PC-9 (cell line): ENCODE data around the gene EOGT. TPM values are rescaled to one million over a fixed set of nuclear protein-coding genes. Genes with fewer than 3 reads are reported as not detected.

ENCODE experiments used
- BruUV-seq: library from RNA; stranded (reverse); fragments of 400-500 nt; replicated peaks from 2 replicates; lab custom pipeline; 2021; lab: Mats Ljungman, UMichigan
- CTCF ChIA-PET: fragments of 300-600 bp; sonication (Branson Sonifier 250); formaldehyde crosslinking; loops from one replicate; lab custom pipeline; 2022; ENCODE audit warnings: antibody characterized with exemption; lab: Charles Lee
- POLR2A ChIA-PET: fragments of 300-600 bp; sonication (Branson Sonifier 250); formaldehyde crosslinking; loops from one replicate; lab custom pipeline; 2022; ENCODE audit warnings: antibody characterized with exemption; ENCODE audit not compliant: unreplicated experiment; lab: Charles Lee
- DNase-seq, 2 experiments: peaks; one replicate each; pipeline versions ENCODE4 v3.0.0 to v3.0.0-alpha.2; 2015 to 2022; ENCODE audit warnings: mixed read lengths in 1 of 2
- H2AFZ ChIP-seq: fragments of 200-600 bp; sonication (generic); 2 replicates; pipeline ENCODE4 v1.8.1; 2017; ENCODE audit warnings: antibody characterized with exemption
- H3F3A ChIP-seq: fragments of 200-600 bp; sonication (generic); 2 replicates; pipeline ENCODE4 v1.8.1; 2017; ENCODE audit warnings: antibody characterized with exemption, mild to moderate bottlenecking, low read depth; ENCODE audit not compliant: insufficient read depth
- H3K27ac ChIP-seq: fragments of 200-600 bp; sonication (generic); 2 replicates; pipeline ENCODE4 v1.6.1; 2016; ENCODE audit warnings: mixed run types
- H3K27me3 ChIP-seq: fragments of 200-600 bp; sonication (generic); 2 replicates; pipeline ENCODE4 v1.6.1; 2016; ENCODE audit warnings: low read depth, mixed run types; ENCODE audit not compliant: insufficient read depth
- H3K36me3 ChIP-seq: fragments of 200-600 bp; sonication (generic); 2 replicates; pipeline ENCODE4 v1.6.1; 2016; ENCODE audit warnings: low read depth, mixed run types
- H3K4me1 ChIP-seq: fragments of 200-600 bp; sonication (generic); replicated peaks from 2 replicates; pipeline ENCODE4 v1.6.1; 2016; ENCODE audit warnings: mixed run types; ENCODE audit not compliant: insufficient read depth
- H3K4me2 ChIP-seq: fragments of 200-600 bp; sonication (generic); 2 replicates; pipeline ENCODE4 v1.6.1; 2017; ENCODE audit warnings: mixed run types
- H3K4me3 ChIP-seq: fragments of 200-600 bp; sonication (generic); 2 replicates; pipeline ENCODE4 v1.6.1; 2016; ENCODE audit warnings: mixed run types
- H3K79me2 ChIP-seq: fragments of 200-600 bp; sonication (generic); 2 replicates; pipeline ENCODE4 v1.6.1; 2017; ENCODE audit warnings: low read depth, mixed run types
- H3K9me2 ChIP-seq: fragments of 200-600 bp; sonication (generic); 2 replicates; pipeline ENCODE4 v1.8.1; 2017; ENCODE audit warnings: mild to moderate bottlenecking; ENCODE audit not compliant: insufficient read depth
- H3K9me3 ChIP-seq: fragments of 200-600 bp; sonication (generic); 2 replicates; pipeline ENCODE4 v1.8.1; 2016; ENCODE audit warnings: low read depth; ENCODE audit not compliant: insufficient read depth
- H4K20me1 ChIP-seq: fragments of 200-600 bp; sonication (generic); 2 replicates; pipeline ENCODE4 v1.8.1; 2017; ENCODE audit not compliant: insufficient read depth
- CTCF ChIP-seq: fragments of 200-600 bp; sonication (generic); conservative IDR thresholded peaks from 2 replicates; pipeline ENCODE4 v1.6.1; 2017; ENCODE audit warnings: mixed run types, antibody characterized with exemption, mild to moderate bottlenecking, moderate library complexity
- EZH2 ChIP-seq: fragments of 200-600 bp; sonication (generic); IDR thresholded peaks from 2 replicates; pipeline ENCODE4 v1.8.0; 2017; ENCODE audit warnings: antibody characterized with exemption, low read depth
- intact Hi-C: fragments of 100-400 bp; cut with micrococcal nuclease; formaldehyde crosslinking; loops from one replicate; pipeline ENCODE4 v1.10.0; 2022; ENCODE audit not compliant: unreplicated experiment
- total RNA-seq: library from RNA; stranded (reverse); gene quantifications from 2 replicates; pipeline ENCODE4 v1.2.3, GENCODE V29; 2021

Gene EOGT
- total RNA-seq, 1 experiment from 2014 or later: 11.0 TPM

DNA sequence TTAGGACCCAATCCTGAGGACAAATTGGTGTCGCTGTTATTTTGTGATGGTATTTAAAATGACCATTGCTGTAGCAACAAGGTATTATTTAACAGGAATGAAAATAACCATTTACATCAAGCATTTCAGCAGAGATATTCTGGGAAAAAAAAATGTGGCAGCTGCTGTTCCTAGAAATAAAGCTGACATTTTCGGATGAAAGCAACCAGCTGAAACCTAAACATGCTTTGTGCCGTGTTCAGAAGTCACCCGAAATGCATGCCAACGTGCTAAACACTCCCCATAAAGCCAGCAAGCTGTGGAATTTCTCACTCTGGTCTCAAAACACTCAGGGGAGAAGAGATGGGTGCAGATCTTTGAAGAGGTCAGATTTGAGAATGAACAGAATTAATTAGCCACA, 49.6 kb downstream of the EOGT start:
- BruUV-seq: no TSS peak
- peaks cover 35% of the 10 kb centered on the region for H3K27me3 ChIP-seq

DNA sequence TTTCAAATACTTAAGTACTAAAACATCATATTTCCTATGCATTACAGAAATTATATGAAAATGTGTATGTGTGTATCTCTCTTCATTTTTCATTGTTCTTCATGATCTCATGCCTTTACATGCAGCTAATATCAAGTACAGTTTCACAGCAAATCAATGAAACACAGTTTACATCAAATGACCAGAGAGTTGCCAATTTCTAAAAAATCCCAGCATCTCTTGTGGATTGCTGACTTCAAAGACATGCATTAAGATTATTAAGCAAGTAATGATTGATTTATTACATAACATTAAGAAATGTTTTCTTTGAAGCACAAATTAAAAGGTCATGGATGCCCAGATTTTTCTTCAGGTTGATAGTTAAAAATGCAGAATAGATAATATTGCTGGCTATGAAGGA, 50.1 kb downstream of the EOGT start:
- ChIA-PET CTCF (no interaction called here), POLR2A (no interaction called here)
- no peaks in the 10 kb centered on the region for H3K9me3 ChIP-seq
- H3K79me2 ChIP-seq: no peaks in the 10 kb centered on the region
- H3K36me3 ChIP-seq: no peaks in the 10 kb centered on the region
- H3K4me3 ChIP-seq: no peak overlapping the region
- H2AFZ ChIP-seq: no peak overlapping the region
- no peaks in the 10 kb centered on the region for H3K4me1 ChIP-seq
- no TSS peak for BruUV-seq
- H3F3A ChIP-seq: no peaks in the 10 kb centered on the region
- DNase-seq: no peak
- no peaks in the 10 kb centered on the region for H4K20me1 ChIP-seq
- TF ChIP-seq CTCF (no peak), EZH2 (no peak)
- no peaks in the 10 kb centered on the region for H3K9me2 ChIP-seq
- peaks cover 35% of the 10 kb centered on the region for H3K27me3 ChIP-seq
- H3K4me2 ChIP-seq: no peak overlapping the region
- intact Hi-C loops: no loop called here
- H3K27ac ChIP-seq: no peak overlapping the region

More for the DNA sequence above, 49.6 kb downstream of the EOGT start:
- ChIA-PET CTCF (no interaction called here), POLR2A (no interaction called here)
- Histone ChIP-seq H3F3A (no peaks in the 10 kb centered on the region), H2AFZ (no peak overlapping the region), H3K4me1 (no peaks in the 10 kb centered on the region), H4K20me1 (no peaks in the 10 kb centered on the region), H3K9me2 (no peaks in the 10 kb centered on the region), H3K4me2 (no peak overlapping the region), H3K79me2 (no peaks in the 10 kb centered on the region), H3K36me3 (no peaks in the 10 kb centered on the region), H3K4me3 (no peak overlapping the region), H3K27ac (no peak overlapping the region), H3K9me3 (no peaks in the 10 kb centered on the region)
- DNase-seq: no peak
- intact Hi-C loops: no loop called here
- no peak for TF ChIP-seq EZH2

DNA sequence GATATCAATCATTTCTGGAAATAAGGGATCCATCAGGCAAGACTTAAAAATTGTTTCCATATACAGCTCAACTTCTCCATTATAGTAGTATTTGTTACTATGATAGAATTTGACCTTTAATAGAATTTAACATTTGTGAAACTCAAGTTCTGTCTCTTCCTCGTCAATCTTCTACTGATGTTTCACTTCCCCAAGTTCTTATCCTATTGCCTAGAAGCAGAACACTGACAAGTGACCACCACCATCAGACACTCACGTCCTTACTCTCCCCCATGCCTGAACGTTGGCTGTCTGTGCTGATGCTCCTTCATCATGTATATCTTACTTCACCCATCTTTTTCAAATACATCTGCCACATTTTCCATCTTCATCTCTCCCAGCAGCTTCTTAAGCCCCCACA, 54.6 kb downstream of the EOGT start:
- TF ChIP-seq CTCF (no peak), EZH2 (no peak)
- H3K27me3 ChIP-seq: peaks cover 57% of the 10 kb centered on the region
- H3K79me2 ChIP-seq: no peaks in the 10 kb centered on the region
- no peaks in the 10 kb centered on the region for H3K4me1 ChIP-seq
- H3K4me3 ChIP-seq: no peak overlapping the region
- no peaks in the 10 kb centered on the region for H3K36me3 ChIP-seq
- no peak overlapping the region for H3K4me2 ChIP-seq
- BruUV-seq: no TSS peak
- H2AFZ ChIP-seq: no peak overlapping the region
- H4K20me1 ChIP-seq: no peaks in the 10 kb centered on the region
- no peak overlapping the region for H3K27ac ChIP-seq
- no peaks in the 10 kb centered on the region for H3K9me2 ChIP-seq
- ChIA-PET POLR2A (no interaction called here), CTCF (interaction anchor here (0.6 kb wide), 1 partner anchor 13 kb away, joined by 5 read pairs; no protein-coding TSS in a partner anchor)
- no peaks in the 10 kb centered on the region for H3F3A ChIP-seq
- no peaks in the 10 kb centered on the region for H3K9me3 ChIP-seq
- intact Hi-C loops: no loop called here
- no peak for DNase-seq

DNA sequence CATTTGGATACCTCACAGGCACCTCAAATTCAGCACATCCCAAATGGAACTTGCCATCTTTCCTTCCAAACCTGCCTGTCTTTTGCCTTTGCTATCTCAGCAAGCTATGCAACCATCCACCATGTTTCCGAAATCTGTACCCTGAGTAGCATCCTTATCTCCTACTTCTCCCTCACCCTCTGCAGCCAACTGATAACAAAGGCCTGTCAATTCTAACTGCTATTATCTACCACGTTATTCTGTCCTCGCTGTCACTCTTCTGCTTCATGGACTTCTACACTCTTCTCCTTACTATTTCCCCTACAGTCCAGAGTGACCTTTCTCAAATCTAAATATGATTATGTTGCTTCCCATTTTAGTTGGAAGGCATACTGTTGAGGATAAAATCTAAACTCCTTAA, 55.6 kb downstream of the EOGT start:
- no peaks in the 10 kb centered on the region for H3K4me1 ChIP-seq
- H3K4me2 ChIP-seq: no peak overlapping the region
- CTCF ChIA-PET: no interaction called here
- TF ChIP-seq EZH2 (no peak), CTCF (no peak)
- H3K9me2 ChIP-seq: no peaks in the 10 kb centered on the region
- H3K27me3 ChIP-seq: peaks cover 57% of the 10 kb centered on the region
- no peaks in the 10 kb centered on the region for H4K20me1 ChIP-seq
- H3K27ac ChIP-seq: no peak overlapping the region
- no peak for DNase-seq
- no peaks in the 10 kb centered on the region for H3F3A ChIP-seq
- POLR2A ChIA-PET: no interaction called here
- H3K4me3 ChIP-seq: no peak overlapping the region
- H3K79me2 ChIP-seq: no peaks in the 10 kb centered on the region
- intact Hi-C loops: no loop called here
- BruUV-seq: no TSS peak
- H3K36me3 ChIP-seq: no peaks in the 10 kb centered on the region
- no peak overlapping the region for H2AFZ ChIP-seq
- H3K9me3 ChIP-seq: no peaks in the 10 kb centered on the region
